Body of pancreas (tissue), 4 donors: ENCODE data around the gene CKAP2L. TPM values are rescaled to one million over a fixed set of nuclear protein-coding genes. Genes with fewer than 3 reads are reported as not detected.

Experiments used
- ATAC-seq: fragments of 150-250 bp; one replicate; pipeline ENCODE4 v1.9.1; 2016
- DNase-seq, 4 donors: peaks; one replicate each; pipeline ENCODE4 v3.0.0-alpha.2; 2019
- H3K27ac ChIP-seq, 4 donors: fragments of 200-600 bp; sonication (generic); 1 replicate in 3 of 4; 2 replicates in 1 of 4; pipeline versions ENCODE4 v1.5.1 to v1.6.1; 2016 to 2019; ENCODE audit warnings: mild to moderate bottlenecking in 1 of 4, mixed read lengths in 1 of 4, moderate library complexity in 1 of 4
- H3K27me3 ChIP-seq, 2 donors: fragments of 200-600 bp; sonication (generic); one replicate each; pipeline ENCODE4 v1.6.0; 2016; ENCODE audit warnings: mild to moderate bottlenecking in 1 of 2
- H3K36me3 ChIP-seq, 2 donors: fragments of 200-600 bp; sonication (generic); replicated peaks in 1 of 2; 2 replicates each; pipeline ENCODE4 v1.5.1; 2016; ENCODE audit warnings: low read depth in 2 of 2; ENCODE audit not compliant: insufficient read depth in 1 of 2
- H3K4me1 ChIP-seq: fragments of 200-600 bp; sonication (generic); one replicate; pipeline ENCODE4 v1.6.0; 2016
- H3K4me3 ChIP-seq, 2 donors: fragments of 200-600 bp; sonication (generic); 1 replicate in 1 of 2; 2 replicates in 1 of 2; pipeline ENCODE4 v1.5.1; 2016 to 2019
- H3K9me3 ChIP-seq, 3 donors: fragments of 200-600 bp; sonication (generic); 1 replicate in 2 of 3; 2 replicates in 1 of 3; pipeline ENCODE4 v1.5.1; 2016
- CTCF ChIP-seq, 7 experiments: fragments of 450-650 bp in 4 of 7; fragments of 200-600 bp in 3 of 7; sonication (generic) in 3 of 7; IDR thresholded peaks; one replicate each; pipeline ENCODE4 v1.5.1; 2016 to 2019; ENCODE audit warnings: antibody characterized with exemption in 7 of 7
- POLR2A ChIP-seq, 3 donors: fragments of 450-650 bp; IDR thresholded peaks; one replicate each; pipeline ENCODE4 v1.6.1; 2016; ENCODE audit warnings: antibody characterized with exemption in 3 of 3, mild to moderate bottlenecking in 2 of 3
- WGBS, 2 donors: methylation state at CpG; one replicate each; pipeline ENCODE4 v1.1.5; 2017; 5-methylcytosine and 5-hydroxymethylcytosine counted together
- intact Hi-C: fragments of 100-400 bp; cut with DNase I; formaldehyde crosslinking; loops from one replicate; pipeline ENCODE4 v1.15.1; 2023
- total RNA-seq, 2 donors: library from RNA; depleted of rRNA; stranded (reverse); fragments of >200 nt; gene quantifications; one replicate each; pipeline ENCODE4 v1.1.0, GENCODE V29; 2016

CKAP2L gene
- total RNA-seq, 2 donors from 2014 or later, result under 0.01 TPM; not detected in 1

DNA sequence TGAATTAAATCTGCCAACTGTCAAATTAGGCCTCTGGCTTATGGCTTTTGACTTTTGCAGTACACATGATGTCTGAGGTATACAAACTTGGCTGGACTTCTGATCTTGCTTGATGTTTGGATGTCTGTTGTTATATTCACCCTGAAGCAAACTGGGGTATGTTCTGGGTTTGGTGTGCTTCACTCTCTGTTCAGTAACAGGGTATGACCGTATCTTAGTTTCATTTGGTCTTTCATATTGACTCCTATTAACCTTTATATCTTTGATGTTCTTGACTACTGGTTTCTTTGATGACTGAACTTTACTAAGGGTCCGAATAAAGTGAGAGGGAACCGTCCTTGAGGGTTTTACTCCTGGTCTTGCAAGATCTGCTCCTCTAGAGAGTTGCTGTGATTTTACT, 8.2 kb downstream of the CKAP2L start:
- Histone ChIP-seq H3K36me3 (no peaks in the 10 kb centered on the region), H3K4me1 (peaks cover 7% of the 10 kb centered on the region), H3K27me3 (no peaks in the 10 kb centered on the region), H3K27ac (no peak overlapping the region), H3K4me3 (no peak overlapping the region), H3K9me3 (no peaks in the 10 kb centered on the region)
- ATAC-seq (no peak), DNase-seq (no peak)
- intact Hi-C loops, result loop anchor here (10.0 kb wide), 2 partner anchors 129 to 199 kb away; no protein-coding TSS in a partner anchor
- TF ChIP-seq POLR2A (IDR thresholded peaks at IDR 0.05) (no peak), CTCF (IDR thresholded peaks at IDR 0.05) (no peak)
- 93 to 97% methylated on average over 3 of the region's 3 CpGs for WGBS, 2 donors

DNA sequence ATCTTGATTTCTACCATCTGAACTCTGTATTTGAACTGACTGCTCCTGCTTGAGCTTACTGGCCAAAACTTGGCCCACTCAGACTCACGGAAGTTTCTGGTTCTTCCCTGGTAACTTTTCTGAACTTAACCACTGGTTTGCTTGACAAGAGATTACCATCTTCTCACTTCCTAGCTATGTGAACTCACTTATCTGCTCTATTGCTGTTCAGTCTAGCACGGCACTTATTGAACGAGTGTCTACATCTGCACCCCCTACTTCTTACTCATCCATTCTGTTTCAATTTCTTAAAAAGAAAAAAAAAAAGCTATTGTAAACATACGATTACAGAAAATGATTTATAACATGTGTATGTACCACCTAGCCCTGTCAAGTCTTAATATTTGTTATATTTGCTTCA, 9.0 kb downstream of the CKAP2L start:
- Histone ChIP-seq H3K4me1 (peaks cover 9% of the 10 kb centered on the region), H3K9me3 (no peaks in the 10 kb centered on the region), H3K36me3 (no peaks in the 10 kb centered on the region), H3K27ac (no peak overlapping the region), H3K27me3 (no peaks in the 10 kb centered on the region), H3K4me3 (no peak overlapping the region)
- intact Hi-C loops, result loop anchor here (10.0 kb wide), 2 partner anchors 129 to 199 kb away; no protein-coding TSS in a partner anchor
- TF ChIP-seq POLR2A (IDR thresholded peaks at IDR 0.05) (no peak), CTCF (IDR thresholded peaks at IDR 0.05) (no peak)
- WGBS, 2 donors, result 80 to 82% methylated on average over 4 of the region's 4 CpGs
- ATAC-seq, result no peak
- DNase-seq, result no peak

DNA sequence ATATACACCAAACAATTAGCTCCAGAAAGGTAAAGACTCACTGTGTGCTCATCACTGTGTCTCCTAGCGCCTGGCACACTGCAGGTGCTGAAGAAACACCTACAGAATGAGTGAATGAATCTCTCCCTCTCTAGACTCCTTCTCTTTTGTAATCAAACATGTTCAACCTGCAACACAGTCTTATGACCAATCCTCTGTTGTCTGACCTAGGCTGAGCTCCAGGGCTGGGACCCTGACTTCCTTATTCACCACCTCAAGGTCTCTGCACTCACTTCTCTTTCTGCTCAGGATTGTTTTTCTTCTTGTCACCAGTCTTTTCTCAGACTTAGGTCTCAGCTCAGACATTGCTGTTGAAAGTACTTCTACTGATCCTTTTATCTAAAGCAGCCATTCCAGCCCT, 9.8 kb downstream of the CKAP2L start:
- 100% methylated on average over 1 of the region's 1 CpG for WGBS, 2 donors
- no peaks in the 10 kb centered on the region for H3K27me3 ChIP-seq
- no peaks in the 10 kb centered on the region for H3K36me3 ChIP-seq
- no peak overlapping the region for H3K4me3 ChIP-seq
- DNase-seq, result no peak
- H3K9me3 ChIP-seq, result no peaks in the 10 kb centered on the region
- intact Hi-C loops, result loop anchor here (10.0 kb wide), 2 partner anchors 130 to 200 kb away; no protein-coding TSS in a partner anchor
- no peak for TF ChIP-seq POLR2A (IDR thresholded peaks at IDR 0.05)
- no peak for TF ChIP-seq CTCF (IDR thresholded peaks at IDR 0.05)
- H3K4me1 ChIP-seq, result peaks cover 9% of the 10 kb centered on the region
- H3K27ac ChIP-seq, result no peak overlapping the region
- no peak for ATAC-seq

- intact Hi-C loops, result loop anchor here (10.0 kb wide), 2 partner anchors 132 to 202 kb away; no protein-coding TSS in a partner anchor
- Histone ChIP-seq H3K36me3 (no peaks in the 10 kb centered on the region), H3K4me3 (no peak overlapping the region), H3K27ac (no peak overlapping the region), H3K4me1 (peaks cover 9% of the 10 kb centered on the region), H3K9me3 (no peaks in the 10 kb centered on the region), H3K27me3 (no peaks in the 10 kb centered on the region)
- 88 to 91% methylated on average over 4 of the region's 4 CpGs for WGBS, 2 donors
- no peak for ATAC-seq
- DNase-seq, result no peak
- no peak for TF ChIP-seq CTCF (IDR thresholded peaks at IDR 0.05)
- TF ChIP-seq POLR2A (IDR thresholded peaks at IDR 0.05), result no peak
Observed at GRCh38 chr2:112752667-112753066, 11.7 kb downstream of the CKAP2L start.

DNA sequence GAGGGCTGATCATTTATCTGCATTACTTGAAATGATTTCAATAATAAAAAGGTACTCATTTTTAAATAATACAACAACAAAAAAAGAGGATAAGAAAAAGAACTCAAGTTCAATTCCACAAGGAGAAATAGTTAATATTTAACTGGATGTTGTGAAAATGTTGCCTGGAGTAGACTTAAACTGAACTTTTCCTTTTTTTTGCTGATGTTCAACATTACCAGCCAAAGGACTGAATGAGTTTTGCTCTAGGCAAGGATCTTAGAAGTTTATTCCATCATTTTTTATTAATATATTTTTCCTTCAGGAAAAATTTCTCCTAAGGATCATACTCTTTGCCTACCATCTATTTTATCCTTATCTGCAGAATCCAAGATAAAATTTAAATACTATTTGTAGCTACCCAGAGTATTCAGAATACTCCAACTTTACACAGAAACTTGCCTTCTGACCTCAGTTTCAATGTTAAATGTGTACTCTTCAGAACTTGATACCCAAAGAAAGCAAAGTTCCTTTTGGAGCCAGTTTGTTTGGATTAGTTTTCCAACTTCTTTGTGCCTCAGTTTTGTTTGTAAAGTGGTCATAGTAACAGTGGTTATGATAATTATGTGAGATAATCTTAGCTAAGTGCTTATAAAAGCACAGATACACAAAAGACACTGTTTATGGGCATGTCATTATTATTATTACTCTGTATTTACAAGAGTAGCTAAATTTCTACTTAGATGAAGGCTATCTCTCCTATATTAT, 12.8 kb downstream of the CKAP2L start:
- H3K4me1 ChIP-seq, result peaks cover 9% of the 10 kb centered on the region
- no peak overlapping the region for H3K4me3 ChIP-seq
- TF ChIP-seq CTCF (IDR thresholded peaks at IDR 0.05) (no peak), POLR2A (IDR thresholded peaks at IDR 0.05) (no peak)
- no peaks in the 10 kb centered on the region for H3K36me3 ChIP-seq
- ATAC-seq (no peak), DNase-seq (no peak)
- no peaks in the 10 kb centered on the region for H3K27me3 ChIP-seq
- no peaks in the 10 kb centered on the region for H3K9me3 ChIP-seq
- intact Hi-C loops, result loop anchor here (10.0 kb wide), 2 partner anchors 133 to 203 kb away; no protein-coding TSS in a partner anchor
- no peak overlapping the region for H3K27ac ChIP-seq
